GM12878 (cell line): ENCODE measurements around the gene TTC39C. TPM values are rescaled to one million over a fixed set of nuclear protein-coding genes. Genes with fewer than 3 reads are reported as not detected.
A peak's percentile ranks its signal among the peaks of the same experiment; 100 is the strongest.

ENCODE experiments used
- ASH2L ChIP-seq: fragments of 300-600, 200-600 bp; sonication (generic); IDR thresholded peaks from 2 replicates; pipeline ENCODE4 v1.6.1; 2017; ENCODE audit warnings: low read depth, mild to moderate bottlenecking, borderline replicate concordance
- CBX3 ChIP-seq: fragments of 200-600 bp; sonication (generic); IDR thresholded peaks from 2 replicates; pipeline ENCODE4 v1.6.1; 2016; ENCODE audit warnings: low read depth, borderline replicate concordance
- CBX5 ChIP-seq: sonication (generic); IDR thresholded peaks from 2 replicates; pipeline ENCODE4 v1.6.1; 2016; ENCODE audit warnings: low read depth, moderate library complexity, mild to moderate bottlenecking, inconsistent platforms
- CREB1 ChIP-seq: IDR thresholded peaks from 2 replicates; pipeline ENCODE4 v1.6.1; 2012; ENCODE audit warnings: low read depth, mild to moderate bottlenecking, inconsistent platforms
- DPF2 ChIP-seq: fragments of 450-650 bp; IDR thresholded peaks from 2 replicates; pipeline ENCODE4 v1.6.1; 2017; ENCODE audit warnings: mild to moderate bottlenecking
- EED ChIP-seq: sonication (generic); IDR thresholded peaks from 2 replicates; pipeline ENCODE4 v1.6.1; 2016; ENCODE audit warnings: antibody characterized with exemption, low read depth
- EGR1 ChIP-seq, 2 experiments: IDR thresholded peaks; 1 replicate in 1 of 2; 2 replicates in 1 of 2; pipeline ENCODE4 v1.6.1; 2011 to 2012; ENCODE audit warnings: low read depth in 2 of 2, low read length in 2 of 2, borderline replicate concordance in 1 of 2, mild to moderate bottlenecking in 1 of 2, moderate library complexity in 1 of 2
- FOXM1 ChIP-seq: IDR thresholded peaks from 2 replicates; pipeline ENCODE4 v1.6.1; 2012; ENCODE audit warnings: low read depth, mild to moderate bottlenecking, inconsistent platforms, low read length, moderate library complexity
- GATAD2B ChIP-seq: fragments of 450-650 bp; conservative IDR thresholded peaks from 2 replicates; pipeline ENCODE4 v1.6.1; 2017; ENCODE audit warnings: low read depth, mild to moderate bottlenecking, moderate library complexity
- HDAC2 ChIP-seq: fragments of 200-600 bp; sonication (generic); IDR thresholded peaks from 2 replicates; pipeline ENCODE4 v1.6.1; 2017
- HDGF ChIP-seq: fragments of 450-650 bp; IDR thresholded peaks from 2 replicates; pipeline ENCODE4 v1.6.1; 2016; ENCODE audit warnings: antibody characterized with exemption
- NFIC ChIP-seq: IDR thresholded peaks from 2 replicates; pipeline ENCODE4 v1.6.1; 2012; ENCODE audit warnings: low read depth, mild to moderate bottlenecking, inconsistent platforms, low read length, moderate library complexity
- NFYA ChIP-seq: IDR thresholded peaks from 2 replicates; pipeline ENCODE4 v1.6.1; 2011; ENCODE audit warnings: low read depth, mild to moderate bottlenecking, low read length, improper control_type of control experiment, borderline replicate concordance
- POLR2A ChIP-seq: IDR thresholded peaks from 2 replicates; pipeline ENCODE4 v1.6.1; 2011; ENCODE audit warnings: low read depth, mild to moderate bottlenecking, low read length
- POLR2AphosphoS2 ChIP-seq: IDR thresholded peaks from 2 replicates; pipeline ENCODE4 v1.6.1; 2011; ENCODE audit warnings: low read depth, mild to moderate bottlenecking, low read length, improper control_type of control experiment, moderate library complexity
- POU2F2 ChIP-seq: IDR thresholded peaks from 3 replicates; pipeline ENCODE4 v1.6.1; 2011; ENCODE audit warnings: low read depth, mild to moderate bottlenecking, low read length, borderline replicate concordance
- RAD51 ChIP-seq: fragments of 450-650 bp; IDR thresholded peaks from 2 replicates; pipeline ENCODE4 v1.6.1; 2016; ENCODE audit warnings: moderate library complexity, mild to moderate bottlenecking, inconsistent platforms
- RB1 ChIP-seq: fragments of 450-650 bp; formaldehyde crosslinking; IDR thresholded peaks from 2 replicates; pipeline ENCODE4 v1.6.1; 2017; ENCODE audit warnings: mild to moderate bottlenecking, borderline replicate concordance
- RBBP5 ChIP-seq: fragments of 200-600 bp; sonication (generic); conservative IDR thresholded peaks from 2 replicates; pipeline ENCODE4 v1.6.1; 2016
- SIN3A ChIP-seq: IDR thresholded peaks from 2 replicates; pipeline ENCODE4 v1.6.1; 2012; ENCODE audit warnings: low read depth, low read length, improper control_type of control experiment
- SMAD1 ChIP-seq: fragments of 450-650 bp; IDR thresholded peaks from 2 replicates; pipeline ENCODE4 v1.6.1; 2018; ENCODE audit warnings: mild to moderate bottlenecking, low read depth; ENCODE audit not compliant: partially characterized antibody
- SUZ12 ChIP-seq: fragments of 200-600 bp; sonication (generic); IDR thresholded peaks from one replicate; pipeline ENCODE4 v1.6.1; 2018; ENCODE audit warnings: antibody characterized with exemption, mild to moderate bottlenecking; ENCODE audit not compliant: unreplicated experiment
- YY1 ChIP-seq: IDR thresholded peaks from 2 replicates; pipeline ENCODE4 v1.6.1; 2011; ENCODE audit warnings: low read depth, mild to moderate bottlenecking, low read length
- ZNF622 ChIP-seq: fragments of 450-650 bp; IDR thresholded peaks from 2 replicates; pipeline ENCODE4 v1.6.1; 2017; ENCODE audit warnings: mild to moderate bottlenecking, inconsistent platforms
- ZSCAN29 ChIP-seq: fragments of 450-650 bp; IDR thresholded peaks from 2 replicates; pipeline ENCODE4 v1.6.1; 2017; ENCODE audit warnings: mild to moderate bottlenecking, moderate library complexity
- polyA plus RNA-seq, 11 experiments: library from polyadenylated mRNA; depleted of rRNA in 4 of 11; unstranded in 6 of 11; stranded (reverse) in 5 of 11; fragments of >200 nt; fragmentation: Nextera tagmentation in 4 of 11; fragmentation: Illumina TruSeq in 1 of 11; extraction: Ambion mirVana in 4 of 11; extraction: Trizol in 1 of 11; gene quantifications; 1 replicate in 1 of 11; 2 replicates in 10 of 11; pipeline versions ENCODE4 v1.2.1 to v1.2.3, GENCODE V29; 2011 to 2016; ENCODE audit warnings: inconsistent platforms in 2 of 11, missing spikeins in 2 of 11, low read depth in 1 of 11
- total RNA-seq, 4 experiments: library from RNA; depleted of rRNA in 3 of 4; stranded (reverse); fragments of >200 nt in 3 of 4; fragmentation: Illumina TruSeq in 1 of 4; extraction: Trizol in 1 of 4; gene quantifications; 2 replicates each; pipeline versions ENCODE4 v1.2.1 to v1.2.3, GENCODE V29; 2013 to 2021
- TF ChIP-seq, protein P1 (sequence below): IDR thresholded peaks from 2 replicates; pipeline ENCODE4 v1.6.1; 2011; ENCODE audit warnings: low read depth, low read length, improper control_type of control experiment, borderline replicate concordance
- TF ChIP-seq, protein P2 (sequence below): IDR thresholded peaks from 2 replicates; pipeline ENCODE4 v1.6.1; 2012; ENCODE audit warnings: low read depth, low read length, improper control_type of control experiment
- TF ChIP-seq, protein P3 (sequence below): fragments of 450-650 bp; IDR thresholded peaks from 2 replicates; pipeline ENCODE4 v1.6.1; 2018; ENCODE audit warnings: borderline replicate concordance, mild to moderate bottlenecking; ENCODE audit not compliant: partially characterized antibody

The TTC39C gene
- total and polyA plus RNA-seq, 10 of the 15 experiments (the other 5 are each of a cell fraction or from before 2014, with no cell fraction given) = 21.1 to 91.0 (median 64.8) TPM

DNA sequence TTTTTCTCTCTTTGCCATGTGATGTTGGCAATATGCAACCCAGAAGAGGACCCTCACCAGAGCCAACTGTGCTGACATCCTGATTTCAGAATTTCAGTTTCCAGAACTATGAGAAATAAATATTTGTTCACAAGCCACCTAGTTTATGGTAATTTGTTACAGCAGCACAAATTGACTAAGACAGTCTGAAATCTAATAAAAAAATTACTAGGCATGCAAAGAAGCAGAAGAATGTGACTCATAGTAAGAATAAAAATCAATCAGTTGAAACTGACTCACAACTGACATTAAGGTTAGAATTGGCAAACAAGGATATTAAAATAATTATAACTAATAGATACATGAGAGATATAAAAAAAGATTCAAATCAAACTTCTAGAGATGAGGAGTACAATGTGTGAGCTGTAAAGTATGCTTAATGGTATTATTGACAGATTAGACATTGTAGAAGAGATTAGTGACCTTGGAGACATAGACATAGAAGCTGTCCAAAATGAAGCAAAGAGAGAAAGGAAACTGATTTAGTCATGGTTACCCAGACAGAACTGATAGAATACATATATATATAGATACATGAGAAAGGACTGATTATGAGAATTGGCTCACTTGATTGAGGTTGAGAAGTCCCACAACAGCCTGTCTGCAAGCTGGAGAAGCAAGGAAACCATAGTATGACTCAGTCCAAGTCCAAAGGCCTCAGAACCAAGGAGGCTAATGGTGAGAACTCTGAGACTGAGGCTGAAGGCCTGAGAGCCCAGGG is 27.8 kb upstream of the TTC39C start (continued):
- TF ChIP-seq, protein P1, sequence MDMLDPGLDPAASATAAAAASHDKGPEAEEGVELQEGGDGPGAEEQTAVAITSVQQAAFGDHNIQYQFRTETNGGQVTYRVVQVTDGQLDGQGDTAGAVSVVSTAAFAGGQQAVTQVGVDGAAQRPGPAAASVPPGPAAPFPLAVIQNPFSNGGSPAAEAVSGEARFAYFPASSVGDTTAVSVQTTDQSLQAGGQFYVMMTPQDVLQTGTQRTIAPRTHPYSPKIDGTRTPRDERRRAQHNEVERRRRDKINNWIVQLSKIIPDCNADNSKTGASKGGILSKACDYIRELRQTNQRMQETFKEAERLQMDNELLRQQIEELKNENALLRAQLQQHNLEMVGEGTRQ = no peak
- TF ChIP-seq EED (peak; percentile 67), ASH2L (no peak), HDGF (no peak), NFIC (peak; percentile 92), RB1 (no peak), CREB1 (no peak), SMAD1 (no peak), DPF2 (no peak), CBX5 (no peak; the same call in 1 of the 2 replicates), CBX3 (no peak), RBBP5 (no peak), RAD51 (no peak), EGR1 (IDR thresholded peaks at IDR 0.05; ENCODE audit: borderline replicate concordance in 1 of 2, low read depth in 2 of 2, low read length in 2 of 2) (no peak), FOXM1 (peak; percentile 53; the same call in 1 of the 2 replicates), POLR2A (no peak), POU2F2 (no peak), SIN3A (no peak), POLR2AphosphoS2 (no peak), NFYA (no peak), YY1 (no peak), SUZ12 (no peak), ZNF622 (no peak), HDAC2 (no peak), ZSCAN29 (no peak), GATAD2B (no peak)
- TF ChIP-seq, protein P2, sequence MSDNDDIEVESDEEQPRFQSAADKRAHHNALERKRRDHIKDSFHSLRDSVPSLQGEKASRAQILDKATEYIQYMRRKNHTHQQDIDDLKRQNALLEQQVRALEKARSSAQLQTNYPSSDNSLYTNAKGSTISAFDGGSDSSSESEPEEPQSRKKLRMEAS = no peak
- TF ChIP-seq, protein P3, sequence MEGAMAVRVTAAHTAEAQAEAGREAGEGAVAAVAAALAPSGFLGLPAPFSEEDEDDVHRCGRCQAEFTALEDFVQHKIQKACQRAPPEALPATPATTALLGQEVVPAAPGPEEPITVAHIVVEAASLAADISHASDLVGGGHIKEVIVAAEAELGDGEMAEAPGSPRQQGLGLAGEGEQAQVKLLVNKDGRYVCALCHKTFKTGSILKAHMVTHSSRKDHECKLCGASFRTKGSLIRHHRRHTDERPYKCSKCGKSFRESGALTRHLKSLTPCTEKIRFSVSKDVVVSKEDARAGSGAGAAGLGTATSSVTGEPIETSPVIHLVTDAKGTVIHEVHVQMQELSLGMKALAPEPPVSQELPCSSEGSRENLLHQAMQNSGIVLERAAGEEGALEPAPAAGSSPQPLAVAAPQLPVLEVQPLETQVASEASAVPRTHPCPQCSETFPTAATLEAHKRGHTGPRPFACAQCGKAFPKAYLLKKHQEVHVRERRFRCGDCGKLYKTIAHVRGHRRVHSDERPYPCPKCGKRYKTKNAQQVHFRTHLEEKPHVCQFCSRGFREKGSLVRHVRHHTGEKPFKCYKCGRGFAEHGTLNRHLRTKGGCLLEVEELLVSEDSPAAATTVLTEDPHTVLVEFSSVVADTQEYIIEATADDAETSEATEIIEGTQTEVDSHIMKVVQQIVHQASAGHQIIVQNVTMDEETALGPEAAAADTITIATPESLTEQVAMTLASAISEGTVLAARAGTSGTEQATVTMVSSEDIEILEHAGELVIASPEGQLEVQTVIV = no peak
